Astrocyte (in vitro differentiated cells and primary cell): ENCODE results near the gene AIFM3. TPM values are rescaled to one million over a fixed set of nuclear protein-coding genes. Genes with fewer than 3 reads are reported as not detected.

ENCODE experiments used
- DNase-seq: peaks from one replicate; pipeline ENCODE4 v3.0.0-alpha.2; 2010; ENCODE audit warnings: low read depth
- FAIRE-seq: peaks from 2 replicates; lab custom pipeline; 2011; peaks lifted over from hg19 to GRCh38; lab: Jason Lieb, UNC
- H2AFZ ChIP-seq: 2 replicates; pipeline ENCODE4 v1.6.0; 2012; ENCODE audit warnings: low read depth, low read length, inconsistent platforms
- H3K27ac ChIP-seq: 2 replicates; pipeline ENCODE4 v1.5.1; 2011; ENCODE audit warnings: low read depth, low read length, inconsistent platforms
- H3K27me3 ChIP-seq: 2 replicates; pipeline ENCODE4 v1.6.0; 2011; ENCODE audit warnings: low read length, inconsistent platforms; ENCODE audit not compliant: insufficient read depth
- H3K36me3 ChIP-seq: 2 replicates; pipeline ENCODE4 v1.5.1; 2011; ENCODE audit warnings: low read length, inconsistent platforms; ENCODE audit not compliant: insufficient read depth
- H3K4me1 ChIP-seq: 2 replicates; pipeline ENCODE4 v1.5.1; 2011; ENCODE audit warnings: low read length, inconsistent platforms; ENCODE audit not compliant: insufficient read depth
- H3K4me2 ChIP-seq: 2 replicates; pipeline ENCODE4 v1.6.0; 2012; ENCODE audit warnings: low read length, inconsistent platforms
- H3K4me3 ChIP-seq: 2 replicates; pipeline ENCODE4 v1.5.1; 2011; ENCODE audit warnings: low read depth, mild to moderate bottlenecking, low read length, inconsistent platforms; ENCODE audit not compliant: insufficient read depth
- H3K79me2 ChIP-seq: 2 replicates; pipeline ENCODE4 v1.6.0; 2012; ENCODE audit warnings: mild to moderate bottlenecking, low read length, inconsistent platforms; ENCODE audit not compliant: insufficient read depth
- H3K9ac ChIP-seq: 2 replicates; pipeline ENCODE4 v1.6.0; 2012; ENCODE audit warnings: mild to moderate bottlenecking, low read length, inconsistent platforms
- H3K9me3 ChIP-seq: 2 replicates; pipeline ENCODE4 v1.5.1; 2012; ENCODE audit warnings: low read depth, mild to moderate bottlenecking, low read length, inconsistent platforms; ENCODE audit not compliant: insufficient read depth
- H4K20me1 ChIP-seq: 2 replicates; pipeline ENCODE4 v1.6.0; 2012; ENCODE audit warnings: low read length, inconsistent platforms; ENCODE audit not compliant: insufficient read depth
- H3K27ac Mint-ChIP-seq: one replicate; pipeline ENCODE4 v1.8.0; 2021; ENCODE audit warnings: mild to moderate bottlenecking, mixed read lengths; ENCODE audit not compliant: unreplicated experiment
- H3K27me3 Mint-ChIP-seq: one replicate; pipeline ENCODE4 v1.8.0; 2021; ENCODE audit warnings: low read depth, mixed read lengths; ENCODE audit not compliant: unreplicated experiment
- H3K36me3 Mint-ChIP-seq: one replicate; pipeline ENCODE4 v1.8.0; 2021; ENCODE audit warnings: low read depth, mixed read lengths; ENCODE audit not compliant: unreplicated experiment
- H3K4me1 Mint-ChIP-seq: one replicate; pipeline ENCODE4 v1.8.0; 2021; ENCODE audit warnings: low read depth, mixed read lengths; ENCODE audit not compliant: unreplicated experiment
- H3K4me3 Mint-ChIP-seq: one replicate; pipeline ENCODE4 v1.8.0; 2021; ENCODE audit warnings: mild to moderate bottlenecking, moderate library complexity, mixed read lengths; ENCODE audit not compliant: unreplicated experiment
- H3K9me3 Mint-ChIP-seq: one replicate; pipeline ENCODE4 v1.8.0; 2021; ENCODE audit warnings: mild to moderate bottlenecking, mixed read lengths; ENCODE audit not compliant: unreplicated experiment
- CTCF ChIP-seq: IDR thresholded peaks from 2 replicates; pipeline ENCODE4 v1.5.1; 2011; ENCODE audit warnings: low read depth, mild to moderate bottlenecking, inconsistent platforms, low read length, moderate library complexity; ENCODE audit not compliant: insufficient read depth
- EZH2 ChIP-seq: IDR thresholded peaks from 2 replicates; pipeline ENCODE4 v1.6.1; 2012; ENCODE audit warnings: mild to moderate bottlenecking, low read length, inconsistent platforms; ENCODE audit not compliant: insufficient read depth
- total RNA-seq: library from RNA; stranded (reverse); gene quantifications from 2 replicates; pipeline ENCODE4 v1.2.1, GENCODE V29; 2021

Gene AIFM3
- total RNA-seq, 1 donor from 2014 or later = 0.48 TPM

GRCh38 chr22:20989323-20990138 is 22.5 kb downstream of the AIFM3 start:
- Histone ChIP-seq H3K27me3 (no peaks in the 10 kb centered on the region), H3K4me2 (no peak overlapping the region), H3K9ac (no peak overlapping the region), H3K36me3 (peaks cover 3% of the 10 kb centered on the region), H4K20me1 (peaks cover 18% of the 10 kb centered on the region), H3K27ac (no peak overlapping the region), H3K9me3 (no peaks in the 10 kb centered on the region), H3K4me3 (no peak overlapping the region), H2AFZ (no peak overlapping the region), H3K4me1 (peaks cover 6% of the 10 kb centered on the region), H3K79me2 (no peaks in the 10 kb centered on the region)
- Mint-ChIP-seq H3K36me3 (peaks cover 11% of the 10 kb centered on the region), H3K27me3 (no peaks in the 10 kb centered on the region), H3K9me3 (no peaks in the 10 kb centered on the region), H3K4me3 (no peak overlapping the region), H3K27ac (no peak overlapping the region), H3K4me1 (no peaks in the 10 kb centered on the region)
- DNase-seq (peak; percentile 50), FAIRE-seq (no peak)
- no peak for TF ChIP-seq EZH2
- TF ChIP-seq CTCF = no peak

- DNase-seq = peak; percentile 11
- peaks cover under 1% of the 10 kb centered on the region for H3K36me3 ChIP-seq
- H3K27me3 Mint-ChIP-seq = no peaks in the 10 kb centered on the region
- no peak overlapping the region for H3K4me2 ChIP-seq
- H2AFZ ChIP-seq = no peak overlapping the region
- peaks cover 6% of the 10 kb centered on the region for H3K4me1 ChIP-seq
- H4K20me1 ChIP-seq = peaks cover 18% of the 10 kb centered on the region
- H3K9ac ChIP-seq = no peak overlapping the region
- no peaks in the 10 kb centered on the region for H3K4me1 Mint-ChIP-seq
- H3K4me3 Mint-ChIP-seq = no peak overlapping the region
- no peaks in the 10 kb centered on the region for H3K9me3 ChIP-seq
- FAIRE-seq = no peak
- H3K9me3 Mint-ChIP-seq = no peaks in the 10 kb centered on the region
- no peak overlapping the region for H3K4me3 ChIP-seq
- peaks cover 9% of the 10 kb centered on the region for H3K36me3 Mint-ChIP-seq
- no peak overlapping the region for H3K27ac ChIP-seq
- H3K27ac Mint-ChIP-seq = no peak overlapping the region
- H3K27me3 ChIP-seq = no peaks in the 10 kb centered on the region
- TF ChIP-seq CTCF = no peak
- no peak for TF ChIP-seq EZH2
- no peaks in the 10 kb centered on the region for H3K79me2 ChIP-seq
Observed at GRCh38 chr22:20990184-20991180, 23.4 kb downstream of the AIFM3 start.
